ENCODE results near the gene FECH.

The FECH gene

DNA sequence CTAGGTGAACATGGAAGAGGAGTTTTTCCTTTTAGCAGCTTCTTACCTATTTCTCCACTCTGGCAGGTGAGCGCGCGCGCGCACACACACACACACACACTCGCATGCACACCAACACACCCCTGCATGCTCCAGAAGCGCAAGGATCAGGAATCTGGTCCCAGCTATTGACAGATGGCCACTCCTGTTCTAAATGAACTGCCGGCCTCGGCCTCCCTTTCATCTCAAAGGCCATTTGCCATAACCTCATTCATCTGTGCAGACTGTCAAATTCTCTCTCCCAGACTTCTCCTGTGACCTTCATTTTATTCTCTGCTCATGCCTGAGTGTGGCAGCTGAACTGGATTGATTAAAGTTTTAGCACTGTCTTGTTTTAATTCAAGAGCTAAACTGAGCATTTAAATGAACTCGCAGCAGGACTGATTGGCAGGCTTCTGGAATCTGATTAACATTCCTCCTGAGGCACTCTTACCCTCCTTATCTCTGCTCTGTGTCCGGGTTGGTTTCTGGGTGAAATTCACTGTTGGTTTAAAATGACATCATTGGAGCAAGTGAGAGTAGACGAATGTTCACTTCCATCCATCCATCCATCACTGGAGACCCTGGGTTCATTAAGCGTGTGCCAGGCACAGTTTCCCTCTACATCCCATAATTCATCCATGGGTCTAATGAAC lies 58.8 kb downstream of the FECH start:
- Histone ChIP-seq H3K9me3 (ENCODE audit: control insufficient read depth, insufficient read depth, low read depth, low read length) (no peaks in the 10 kb centered on the region), H3K36me3 (ENCODE audit: control insufficient read depth in 2 of 2, insufficient read depth in 1 of 2, low read length in 2 of 2) (no peaks in the 10 kb centered on the region), H3K4me3 (ENCODE audit: low read depth, low read length) (no peak overlapping the region), H3K4me1 (ENCODE audit: control insufficient read depth, insufficient read depth, low read length) (no peaks in the 10 kb centered on the region), H3K27ac (ENCODE audit: extremely low read depth, low read depth, low read length) (no peak overlapping the region)
- TF ChIP-seq SP3 (tag by site-specific recombination; IDR thresholded peaks at IDR 0.05) = no peak
- TF ChIP-seq ZNF777 (tag by site-specific recombination; IDR thresholded peaks at IDR 0.05; ENCODE audit: borderline replicate concordance) = no peak
- TF ChIP-seq ZNF211 (tag by site-specific recombination; IDR thresholded peaks at IDR 0.05; ENCODE audit: low read depth) = no peak
- no peak for TF ChIP-seq ZSCAN23 (tag by site-specific recombination; IDR thresholded peaks at IDR 0.05)
- TF ChIP-seq, protein P1, sequence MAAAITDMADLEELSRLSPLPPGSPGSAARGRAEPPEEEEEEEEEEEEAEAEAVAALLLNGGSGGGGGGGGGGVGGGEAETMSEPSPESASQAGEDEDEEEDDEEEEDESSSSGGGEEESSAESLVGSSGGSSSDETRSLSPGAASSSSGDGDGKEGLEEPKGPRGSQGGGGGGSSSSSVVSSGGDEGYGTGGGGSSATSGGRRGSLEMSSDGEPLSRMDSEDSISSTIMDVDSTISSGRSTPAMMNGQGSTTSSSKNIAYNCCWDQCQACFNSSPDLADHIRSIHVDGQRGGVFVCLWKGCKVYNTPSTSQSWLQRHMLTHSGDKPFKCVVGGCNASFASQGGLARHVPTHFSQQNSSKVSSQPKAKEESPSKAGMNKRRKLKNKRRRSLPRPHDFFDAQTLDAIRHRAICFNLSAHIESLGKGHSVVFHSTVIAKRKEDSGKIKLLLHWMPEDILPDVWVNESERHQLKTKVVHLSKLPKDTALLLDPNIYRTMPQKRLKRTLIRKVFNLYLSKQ (tag by site-specific recombination; IDR thresholded peaks at IDR 0.05; ENCODE audit: borderline replicate concordance) = no peak
- TF ChIP-seq, protein P2, sequence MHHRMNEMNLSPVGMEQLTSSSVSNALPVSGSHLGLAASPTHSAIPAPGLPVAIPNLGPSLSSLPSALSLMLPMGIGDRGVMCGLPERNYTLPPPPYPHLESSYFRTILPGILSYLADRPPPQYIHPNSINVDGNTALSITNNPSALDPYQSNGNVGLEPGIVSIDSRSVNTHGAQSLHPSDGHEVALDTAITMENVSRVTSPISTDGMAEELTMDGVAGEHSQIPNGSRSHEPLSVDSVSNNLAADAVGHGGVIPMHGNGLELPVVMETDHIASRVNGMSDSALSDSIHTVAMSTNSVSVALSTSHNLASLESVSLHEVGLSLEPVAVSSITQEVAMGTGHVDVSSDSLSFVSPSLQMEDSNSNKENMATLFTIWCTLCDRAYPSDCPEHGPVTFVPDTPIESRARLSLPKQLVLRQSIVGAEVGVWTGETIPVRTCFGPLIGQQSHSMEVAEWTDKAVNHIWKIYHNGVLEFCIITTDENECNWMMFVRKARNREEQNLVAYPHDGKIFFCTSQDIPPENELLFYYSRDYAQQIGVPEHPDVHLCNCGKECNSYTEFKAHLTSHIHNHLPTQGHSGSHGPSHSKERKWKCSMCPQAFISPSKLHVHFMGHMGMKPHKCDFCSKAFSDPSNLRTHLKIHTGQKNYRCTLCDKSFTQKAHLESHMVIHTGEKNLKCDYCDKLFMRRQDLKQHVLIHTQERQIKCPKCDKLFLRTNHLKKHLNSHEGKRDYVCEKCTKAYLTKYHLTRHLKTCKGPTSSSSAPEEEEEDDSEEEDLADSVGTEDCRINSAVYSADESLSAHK (tag by site-specific recombination; IDR thresholded peaks at IDR 0.05) = no peak
- TF ChIP-seq, protein P3, sequence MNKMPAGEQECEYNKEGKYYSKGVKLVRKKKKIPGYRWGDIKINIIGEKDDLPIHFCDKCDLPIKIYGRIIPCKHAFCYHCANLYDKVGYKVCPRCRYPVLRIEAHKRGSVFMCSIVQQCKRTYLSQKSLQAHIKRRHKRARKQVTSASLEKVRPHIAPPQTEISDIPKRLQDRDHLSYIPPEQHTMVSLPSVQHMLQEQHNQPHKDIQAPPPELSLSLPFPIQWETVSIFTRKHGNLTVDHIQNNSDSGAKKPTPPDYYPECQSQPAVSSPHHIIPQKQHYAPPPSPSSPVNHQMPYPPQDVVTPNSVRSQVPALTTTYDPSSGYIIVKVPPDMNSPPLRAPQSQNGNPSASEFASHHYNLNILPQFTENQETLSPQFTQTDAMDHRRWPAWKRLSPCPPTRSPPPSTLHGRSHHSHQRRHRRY (tag by site-specific recombination; IDR thresholded peaks at IDR 0.05) = no peak
- TF ChIP-seq ZNF132 (tag by site-specific recombination; IDR thresholded peaks at IDR 0.05; ENCODE audit: borderline replicate concordance) = no peak
- no peak for TF ChIP-seq ZNF140 (tag by site-specific recombination; IDR thresholded peaks at IDR 0.05)
- TF ChIP-seq SALL2 (tag by site-specific recombination; IDR thresholded peaks at IDR 0.05; ENCODE audit: borderline replicate concordance) = no peak
- TF ChIP-seq ZNF10 (tag by site-specific recombination; IDR thresholded peaks at IDR 0.05) = no peak
- no peak for TF ChIP-seq ZNF266 (tag by site-specific recombination; IDR thresholded peaks at IDR 0.05; ENCODE audit: low read depth)
- no peak for TF ChIP-seq MZF1 (tag by site-specific recombination; IDR thresholded peaks at IDR 0.05; ENCODE audit: borderline replicate concordance)
- TF ChIP-seq ZNF48 (tag by site-specific recombination; IDR thresholded peaks at IDR 0.05) = no peak
- no peak for TF ChIP-seq ZNF707 (tag by site-specific recombination; IDR thresholded peaks at IDR 0.05)
- TF ChIP-seq KLF16 (tag by site-specific recombination; IDR thresholded peaks at IDR 0.05) = no peak
- TF ChIP-seq ZNF341 (tag by site-specific recombination; IDR thresholded peaks at IDR 0.05; ENCODE audit: low read depth) = no peak
- TF ChIP-seq ZNF747 (tag by site-specific recombination; IDR thresholded peaks at IDR 0.05) = no peak
- no peak for TF ChIP-seq ZNF76 (tag by site-specific recombination; IDR thresholded peaks at IDR 0.05; ENCODE audit: borderline replicate concordance, low read depth)
- ChIA-PET POLR2A (no interaction called here), CTCF (interaction anchor here (0.8 kb wide), 1 partner anchor 34 kb away, joined by 3 read pairs; no protein-coding TSS in a partner anchor)

DNA sequence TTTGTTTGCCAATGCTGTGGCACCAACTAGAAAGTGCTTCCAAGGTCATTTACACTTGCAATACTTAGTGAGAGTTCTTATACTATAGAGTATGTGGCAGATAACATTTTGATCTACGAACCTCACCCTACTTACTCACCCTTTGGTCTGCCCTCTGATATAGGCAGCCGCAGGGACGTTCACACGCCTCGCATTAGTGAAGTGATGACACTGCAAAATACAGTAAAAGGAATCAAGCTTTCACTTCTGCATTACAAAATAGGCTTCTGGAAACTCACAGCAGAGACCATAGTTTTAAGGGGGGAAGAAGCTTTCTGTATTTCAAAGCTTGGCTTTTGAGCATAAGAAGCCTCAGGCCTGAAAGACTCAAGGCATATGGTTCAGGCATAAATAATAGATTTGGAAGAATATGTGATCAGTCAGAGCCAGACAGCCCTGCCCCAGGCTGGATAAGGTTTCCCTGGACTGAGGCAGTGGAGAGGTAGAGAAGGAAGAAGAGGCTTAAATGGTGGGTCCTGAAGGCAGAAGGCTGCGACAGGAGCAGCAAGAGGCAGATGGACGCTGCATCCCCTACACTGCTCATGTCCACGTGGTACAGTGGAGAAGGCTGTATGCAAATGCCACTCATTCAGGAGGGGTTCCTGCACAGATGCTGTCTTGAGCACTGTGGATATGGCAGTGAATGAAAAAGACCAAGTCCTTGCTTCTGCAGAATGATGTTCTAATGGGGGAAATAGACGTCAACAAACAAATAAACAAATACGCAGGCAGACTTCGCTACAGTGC lies 63.1 kb downstream of the FECH start:
- ChIA-PET CTCF (interaction anchor here (0.6 kb wide), 2 partner anchors 46 to 653 kb away, joined by 3 to 6 read pairs; no protein-coding TSS in a partner anchor), POLR2A (no interaction called here)
- Histone ChIP-seq H3K36me3 (ENCODE audit: control insufficient read depth in 2 of 2, insufficient read depth in 1 of 2, low read length in 2 of 2) (no peaks in the 10 kb centered on the region), H3K4me3 (ENCODE audit: low read depth, low read length) (no peak overlapping the region), H3K27ac (ENCODE audit: extremely low read depth, low read depth, low read length) (no peak overlapping the region), H3K9me3 (ENCODE audit: control insufficient read depth, insufficient read depth, low read depth, low read length) (no peaks in the 10 kb centered on the region), H3K4me1 (ENCODE audit: control insufficient read depth, insufficient read depth, low read length) (no peaks in the 10 kb centered on the region)
- TF ChIP-seq ZNF776 (tag by site-specific recombination; IDR thresholded peaks at IDR 0.05; ENCODE audit: borderline replicate concordance) = no peak
- TF ChIP-seq ZNF707 (tag by site-specific recombination; IDR thresholded peaks at IDR 0.05) = no peak
- no peak for TF ChIP-seq ZNF585B (tag by site-specific recombination; IDR thresholded peaks at IDR 0.05)
- TF ChIP-seq ZNF140 (tag by site-specific recombination; IDR thresholded peaks at IDR 0.05) = no peak
- no peak for TF ChIP-seq ZSCAN23 (tag by site-specific recombination; IDR thresholded peaks at IDR 0.05)
- no peak for TF ChIP-seq PRDM1 (tag by site-specific recombination; IDR thresholded peaks at IDR 0.05)
- TF ChIP-seq ZNF677 (tag by site-specific recombination; IDR thresholded peaks at IDR 0.05) = no peak
- TF ChIP-seq ZNF76 (tag by site-specific recombination; IDR thresholded peaks at IDR 0.05; ENCODE audit: borderline replicate concordance, low read depth) = no peak
- TF ChIP-seq, protein P4, sequence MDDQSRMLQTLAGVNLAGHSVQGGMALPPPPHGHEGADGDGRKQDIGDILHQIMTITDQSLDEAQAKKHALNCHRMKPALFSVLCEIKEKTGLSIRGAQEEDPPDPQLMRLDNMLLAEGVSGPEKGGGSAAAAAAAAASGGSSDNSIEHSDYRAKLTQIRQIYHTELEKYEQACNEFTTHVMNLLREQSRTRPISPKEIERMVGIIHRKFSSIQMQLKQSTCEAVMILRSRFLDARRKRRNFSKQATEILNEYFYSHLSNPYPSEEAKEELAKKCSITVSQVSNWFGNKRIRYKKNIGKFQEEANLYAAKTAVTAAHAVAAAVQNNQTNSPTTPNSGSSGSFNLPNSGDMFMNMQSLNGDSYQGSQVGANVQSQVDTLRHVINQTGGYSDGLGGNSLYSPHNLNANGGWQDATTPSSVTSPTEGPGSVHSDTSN (CRISPR knock-in tag; IDR thresholded peaks at IDR 0.05) = no peak
